ENCODE results near the gene WWC2.

The WWC2 gene

DNA sequence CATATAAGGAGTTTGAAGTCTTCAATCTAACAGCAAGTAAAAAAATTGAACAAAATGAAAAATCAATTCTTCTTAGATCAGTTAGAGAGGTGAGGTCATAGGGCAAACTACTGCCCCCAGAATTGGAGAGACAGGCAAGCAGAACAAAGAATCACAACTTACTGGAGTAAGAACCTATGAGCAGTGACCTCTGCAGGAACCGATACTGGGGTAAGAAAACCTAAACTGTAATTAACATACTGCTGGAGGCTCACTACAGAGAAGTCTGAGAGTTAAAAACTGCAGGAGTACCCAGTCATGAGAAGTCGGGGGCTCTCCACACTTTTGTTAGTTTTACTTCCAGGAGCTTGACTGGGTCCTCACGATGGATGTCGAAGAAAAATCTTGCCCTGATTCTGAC, 205.0 kb downstream of the WWC2 start:
- TF ChIP-seq, protein P1, sequence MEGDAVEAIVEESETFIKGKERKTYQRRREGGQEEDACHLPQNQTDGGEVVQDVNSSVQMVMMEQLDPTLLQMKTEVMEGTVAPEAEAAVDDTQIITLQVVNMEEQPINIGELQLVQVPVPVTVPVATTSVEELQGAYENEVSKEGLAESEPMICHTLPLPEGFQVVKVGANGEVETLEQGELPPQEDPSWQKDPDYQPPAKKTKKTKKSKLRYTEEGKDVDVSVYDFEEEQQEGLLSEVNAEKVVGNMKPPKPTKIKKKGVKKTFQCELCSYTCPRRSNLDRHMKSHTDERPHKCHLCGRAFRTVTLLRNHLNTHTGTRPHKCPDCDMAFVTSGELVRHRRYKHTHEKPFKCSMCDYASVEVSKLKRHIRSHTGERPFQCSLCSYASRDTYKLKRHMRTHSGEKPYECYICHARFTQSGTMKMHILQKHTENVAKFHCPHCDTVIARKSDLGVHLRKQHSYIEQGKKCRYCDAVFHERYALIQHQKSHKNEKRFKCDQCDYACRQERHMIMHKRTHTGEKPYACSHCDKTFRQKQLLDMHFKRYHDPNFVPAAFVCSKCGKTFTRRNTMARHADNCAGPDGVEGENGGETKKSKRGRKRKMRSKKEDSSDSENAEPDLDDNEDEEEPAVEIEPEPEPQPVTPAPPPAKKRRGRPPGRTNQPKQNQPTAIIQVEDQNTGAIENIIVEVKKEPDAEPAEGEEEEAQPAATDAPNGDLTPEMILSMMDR (IDR thresholded peaks at IDR 0.05; ENCODE audit: extremely low read depth, insufficient read depth, missing control alignments), result no peak
- in situ Hi-C loops (cut with MboI; ENCODE audit: low pct_unique_long_range_greater_than_20kb, low sequenced_read_pairs, unreplicated experiment), result no loop called here
- no peak for DNase-seq (ENCODE audit: low spot score)

GRCh38 chr4:183304538-183304937, 205.5 kb downstream of the WWC2 start:
- TF ChIP-seq, protein P1 (IDR thresholded peaks at IDR 0.05; ENCODE audit: extremely low read depth, insufficient read depth, missing control alignments), result no peak
- in situ Hi-C loops (cut with MboI; ENCODE audit: low pct_unique_long_range_greater_than_20kb, low sequenced_read_pairs, unreplicated experiment), result no loop called here
- no peak for DNase-seq (ENCODE audit: low spot score)

DNA sequence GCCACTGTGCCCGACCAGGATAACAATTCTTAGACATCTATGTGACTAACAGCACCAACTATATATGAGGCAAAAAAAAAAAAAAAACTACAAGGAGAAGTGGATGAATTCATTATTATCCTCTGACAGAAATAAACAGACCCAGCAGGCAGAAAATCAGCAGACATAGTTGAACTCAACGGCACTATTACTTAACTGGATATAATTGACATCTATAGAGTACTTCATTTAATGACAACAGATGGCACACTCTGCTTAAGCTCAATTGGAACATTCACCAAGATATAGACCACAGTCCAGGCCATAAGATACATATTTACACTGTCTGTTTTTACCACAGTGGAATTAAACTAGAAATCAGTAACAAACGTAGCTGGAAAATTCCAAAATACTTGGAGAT, 207.8 kb downstream of the WWC2 start:
- DNase-seq (ENCODE audit: low spot score), result no peak
- TF ChIP-seq, protein P1 (IDR thresholded peaks at IDR 0.05; ENCODE audit: extremely low read depth, insufficient read depth, missing control alignments), result no peak
- in situ Hi-C loops (cut with MboI; ENCODE audit: low pct_unique_long_range_greater_than_20kb, low sequenced_read_pairs, unreplicated experiment), result no loop called here

DNA sequence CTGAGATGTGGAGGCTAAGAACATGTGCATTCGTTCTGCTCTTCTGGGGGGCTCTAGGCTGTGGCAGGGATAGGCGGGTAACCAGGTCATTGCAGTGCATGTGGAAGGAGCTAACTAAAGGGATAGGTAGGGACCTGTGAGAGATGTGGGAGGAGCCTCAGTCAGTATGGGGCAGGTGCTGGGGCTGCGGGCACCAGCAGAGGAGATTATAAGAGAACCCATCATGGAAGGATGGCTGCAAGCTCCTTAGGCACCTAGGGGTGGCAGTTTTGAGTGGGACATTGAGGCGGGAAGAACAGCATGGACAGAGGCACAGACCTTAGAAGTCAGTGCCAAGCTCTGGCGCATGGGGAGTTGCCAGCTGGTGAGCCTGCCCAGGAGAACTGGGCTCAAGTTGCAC, 213.8 kb downstream of the WWC2 start:
- no peak for DNase-seq (ENCODE audit: low spot score)
- TF ChIP-seq, protein P1 (IDR thresholded peaks at IDR 0.05; ENCODE audit: extremely low read depth, insufficient read depth, missing control alignments), result no peak
- in situ Hi-C loops (cut with MboI; ENCODE audit: low pct_unique_long_range_greater_than_20kb, low sequenced_read_pairs, unreplicated experiment), result no loop called here

- in situ Hi-C loops (cut with MboI; ENCODE audit: low pct_unique_long_range_greater_than_20kb, low sequenced_read_pairs, unreplicated experiment), result no loop called here
- TF ChIP-seq, protein P1 (IDR thresholded peaks at IDR 0.05; ENCODE audit: extremely low read depth, insufficient read depth, missing control alignments), result no peak
- no peak for DNase-seq (ENCODE audit: low spot score)
These were observed 215.3 kb downstream of the WWC2 start for GRCh38 chr4:183314336-183314735.

DNA sequence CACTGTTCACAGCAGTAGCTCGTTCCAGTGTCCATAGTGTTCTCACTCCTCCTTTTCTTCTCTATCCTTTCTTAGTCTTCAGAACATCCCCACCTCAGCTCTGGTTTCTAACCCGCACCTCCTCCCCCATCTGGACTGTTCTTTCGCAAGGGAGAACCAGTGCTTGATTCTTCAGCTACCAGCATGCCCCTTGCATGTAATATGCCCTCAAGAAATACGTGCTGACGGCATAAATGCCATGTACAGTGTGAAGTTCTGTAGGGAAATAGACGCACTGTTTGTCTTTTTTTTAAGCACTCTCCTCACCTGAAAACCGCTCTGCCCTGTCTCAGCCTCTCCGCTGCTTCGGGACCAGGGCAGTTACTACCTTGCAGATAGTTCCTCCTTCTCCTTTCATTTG, 215.7 kb downstream of the WWC2 start:
- in situ Hi-C loops (cut with MboI; ENCODE audit: low pct_unique_long_range_greater_than_20kb, low sequenced_read_pairs, unreplicated experiment), result no loop called here
- no peak for DNase-seq (ENCODE audit: low spot score)
- TF ChIP-seq, protein P1 (IDR thresholded peaks at IDR 0.05; ENCODE audit: extremely low read depth, insufficient read depth, missing control alignments), result no peak

DNA sequence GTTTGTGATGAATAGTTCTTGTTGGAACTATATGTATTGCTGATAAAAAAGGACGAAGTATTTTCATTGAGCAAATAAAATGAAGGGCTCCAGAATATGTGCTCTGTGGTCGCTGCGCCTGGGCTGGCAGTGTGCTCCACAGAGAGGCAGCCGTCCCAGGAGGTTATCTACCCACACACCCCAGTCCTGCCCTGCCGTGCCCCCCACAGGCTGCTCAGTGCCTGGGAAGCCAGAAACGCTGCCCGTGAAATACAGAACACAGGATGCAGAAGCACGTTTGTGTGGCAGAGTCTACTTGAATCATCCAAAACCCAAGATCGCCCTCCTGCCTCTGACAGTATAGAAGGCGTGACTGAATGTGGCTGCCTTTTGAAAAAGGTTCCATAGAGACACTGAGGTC, 219.6 kb downstream of the WWC2 start:
- in situ Hi-C loops (cut with MboI; ENCODE audit: low pct_unique_long_range_greater_than_20kb, low sequenced_read_pairs, unreplicated experiment), result no loop called here
- TF ChIP-seq, protein P1 (IDR thresholded peaks at IDR 0.05; ENCODE audit: extremely low read depth, insufficient read depth, missing control alignments), result no peak
- DNase-seq (ENCODE audit: low spot score), result no peak
